Activated CD8-positive, alpha-beta T cell treated with anti-CD3 and anti-CD28 coated beads, Interleukin-2, amount 10 ng/mL, durations not matched to agents 7 days and 5 days (primary cell): ENCODE measurements around the gene OR52H1. TPM values are rescaled to one million over a fixed set of nuclear protein-coding genes. Genes with fewer than 3 reads are reported as not detected.

Experiments used
- ATAC-seq: fragments of 150-1000 bp; cut with Tn5 transposase; one replicate; pipeline ENCODE4 v1.10.0; 2021; ENCODE audit warnings: moderate library complexity
- CTCF ChIA-PET: fragments of 350-600 bp; sonication (Branson Sonifier 250); formaldehyde crosslinking; loops from one replicate; lab custom pipeline; 2021; ENCODE audit warnings: antibody characterized with exemption; lab: Charles Lee
- POLR2A ChIA-PET: fragments of 350-600 bp; sonication (Branson Sonifier 250); formaldehyde crosslinking; loops from one replicate; lab custom pipeline; 2021; ENCODE audit warnings: antibody characterized with exemption; lab: Charles Lee
- DNase-seq: peaks from one replicate; pipeline ENCODE4 v3.0.0-alpha.2; 2020
- H3K27ac Mint-ChIP-seq: one replicate; pipeline ENCODE4 v1.8.0; 2021; ENCODE audit warnings: mild to moderate bottlenecking, mixed read lengths
- H3K27me3 Mint-ChIP-seq: one replicate; pipeline ENCODE4 v1.8.0; 2021; ENCODE audit warnings: low read depth, mixed read lengths
- H3K36me3 Mint-ChIP-seq: one replicate; pipeline ENCODE4 v1.8.0; 2021; ENCODE audit warnings: low read depth, mixed read lengths
- H3K4me1 Mint-ChIP-seq: one replicate; pipeline ENCODE4 v1.8.0; 2021; ENCODE audit warnings: low read depth, mixed read lengths
- H3K4me3 Mint-ChIP-seq: one replicate; pipeline ENCODE4 v1.8.0; 2021; ENCODE audit warnings: mild to moderate bottlenecking, mixed read lengths
- H3K9me3 Mint-ChIP-seq: one replicate; pipeline ENCODE4 v1.8.0; 2022; ENCODE audit warnings: mixed read lengths; ENCODE audit not compliant: insufficient read depth
- total RNA-seq, 2 experiments: library from RNA; stranded (reverse); gene quantifications; one replicate each; pipeline ENCODE4 v1.2.3, GENCODE V29; 2021

Gene OR52H1
- total RNA-seq, 2 experiments from 2014 or later, result not detected

- Mint-ChIP-seq H3K9me3 (no peaks in the 10 kb centered on the region), H3K27ac (no peak overlapping the region), H3K27me3 (no peaks in the 10 kb centered on the region), H3K4me1 (no peaks in the 10 kb centered on the region), H3K36me3 (no peaks in the 10 kb centered on the region), H3K4me3 (no peak overlapping the region)
- no peak for DNase-seq
- ATAC-seq, result no peak
- ChIA-PET POLR2A (no interaction called here), CTCF (no interaction called here)
These were observed 19.8 kb downstream of the OR52H1 start for GRCh38 chr11:5528495-5528894.

DNA sequence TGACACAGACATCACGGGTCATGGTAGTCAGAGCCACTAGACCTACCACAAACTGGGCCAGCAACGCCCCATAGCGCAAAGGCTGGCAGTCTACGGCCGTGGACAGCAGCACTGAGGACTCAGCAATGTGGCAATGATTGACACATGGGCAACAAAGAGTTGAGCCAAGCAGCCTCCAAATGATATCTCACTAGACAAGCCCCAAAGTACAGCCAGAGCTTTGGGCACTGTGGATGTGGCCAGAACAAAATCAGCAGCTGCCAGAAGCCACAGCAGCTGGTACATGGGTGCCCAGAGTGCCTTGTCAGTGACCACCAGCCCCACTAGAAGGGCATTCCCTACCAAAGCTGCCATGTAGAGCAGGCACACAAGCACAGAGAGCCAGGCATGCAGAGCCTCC is 20.6 kb downstream of the OR52H1 start:
- ChIA-PET POLR2A (no interaction called here), CTCF (no interaction called here)
- ATAC-seq, result no peak
- Mint-ChIP-seq H3K9me3 (no peaks in the 10 kb centered on the region), H3K27me3 (no peaks in the 10 kb centered on the region), H3K4me3 (no peak overlapping the region), H3K27ac (no peak overlapping the region), H3K4me1 (no peaks in the 10 kb centered on the region), H3K36me3 (no peaks in the 10 kb centered on the region)
- DNase-seq, result no peak

DNA sequence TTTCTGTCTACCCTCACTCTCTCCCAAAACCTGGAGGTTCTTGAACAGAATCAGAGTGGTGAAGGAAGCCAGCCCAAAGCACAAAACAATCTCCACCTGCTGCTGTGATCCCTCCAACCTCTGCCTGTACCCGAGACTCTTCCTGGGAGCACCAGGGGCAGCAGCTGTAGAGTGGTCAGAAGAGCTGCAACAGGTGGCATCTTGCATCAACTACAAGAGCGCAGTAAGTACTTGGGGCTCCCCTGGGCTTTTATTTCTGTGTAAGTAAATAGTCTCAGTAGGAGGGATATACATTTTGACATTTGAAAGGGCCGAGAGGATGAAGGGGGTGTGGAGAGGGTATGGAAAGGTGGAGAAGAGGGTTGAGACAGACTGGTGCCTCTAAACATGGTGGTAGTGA is 23.6 kb downstream of the OR52H1 start:
- DNase-seq (no peak), ATAC-seq (no peak)
- Mint-ChIP-seq H3K4me3 (no peak overlapping the region), H3K27me3 (no peaks in the 10 kb centered on the region), H3K9me3 (no peaks in the 10 kb centered on the region), H3K27ac (no peak overlapping the region), H3K36me3 (no peaks in the 10 kb centered on the region), H3K4me1 (no peaks in the 10 kb centered on the region)
- POLR2A ChIA-PET, result no interaction called here
- CTCF ChIA-PET, result no interaction called here

GRCh38 chr11:5522308-5522707 is 26.0 kb downstream of the OR52H1 start:
- DNase-seq, result no peak
- Mint-ChIP-seq H3K27ac (no peak overlapping the region), H3K4me3 (no peak overlapping the region), H3K36me3 (no peaks in the 10 kb centered on the region), H3K4me1 (no peaks in the 10 kb centered on the region), H3K27me3 (no peaks in the 10 kb centered on the region), H3K9me3 (no peaks in the 10 kb centered on the region)
- ChIA-PET CTCF (no interaction called here), POLR2A (no interaction called here)
- ATAC-seq, result no peak

GRCh38 chr11:5521540-5521939 is 26.8 kb downstream of the OR52H1 start:
- Mint-ChIP-seq H3K4me3 (no peak overlapping the region), H3K9me3 (no peaks in the 10 kb centered on the region), H3K36me3 (no peaks in the 10 kb centered on the region), H3K27ac (no peak overlapping the region), H3K27me3 (no peaks in the 10 kb centered on the region), H3K4me1 (no peaks in the 10 kb centered on the region)
- no peak for ATAC-seq
- ChIA-PET CTCF (no interaction called here), POLR2A (no interaction called here)
- DNase-seq, result no peak

- DNase-seq, result no peak
- no peak for ATAC-seq
- POLR2A ChIA-PET, result no interaction called here
- CTCF ChIA-PET, result no interaction called here
- Mint-ChIP-seq H3K9me3 (no peaks in the 10 kb centered on the region), H3K27me3 (peaks cover 5% of the 10 kb centered on the region), H3K36me3 (no peaks in the 10 kb centered on the region), H3K4me3 (no peak within 1 kb of the TSS), H3K27ac (no peak within 1 kb of the TSS), H3K4me1 (no peaks in the 10 kb centered on the region)
These were observed 31.7 kb downstream of the OR52H1 start, which contains the start of gene UBQLNL for GRCh38 chr11:5516599-5516998. UBQLNL (minus strand) TSS chr11:5516699; CDS start chr11:5516441, 258 bp downstream.

- no peak for DNase-seq
- ChIA-PET POLR2A (no interaction called here), CTCF (no interaction called here)
- Mint-ChIP-seq H3K36me3 (no peaks in the 10 kb centered on the region), H3K4me1 (no peaks in the 10 kb centered on the region), H3K9me3 (no peaks in the 10 kb centered on the region), H3K27me3 (peaks cover 10% of the 10 kb centered on the region), H3K4me3 (no peak overlapping the region), H3K27ac (no peak overlapping the region)
- no peak for ATAC-seq
These were observed 33.5 kb downstream of the OR52H1 start for GRCh38 chr11:5514841-5515240.

DNA sequence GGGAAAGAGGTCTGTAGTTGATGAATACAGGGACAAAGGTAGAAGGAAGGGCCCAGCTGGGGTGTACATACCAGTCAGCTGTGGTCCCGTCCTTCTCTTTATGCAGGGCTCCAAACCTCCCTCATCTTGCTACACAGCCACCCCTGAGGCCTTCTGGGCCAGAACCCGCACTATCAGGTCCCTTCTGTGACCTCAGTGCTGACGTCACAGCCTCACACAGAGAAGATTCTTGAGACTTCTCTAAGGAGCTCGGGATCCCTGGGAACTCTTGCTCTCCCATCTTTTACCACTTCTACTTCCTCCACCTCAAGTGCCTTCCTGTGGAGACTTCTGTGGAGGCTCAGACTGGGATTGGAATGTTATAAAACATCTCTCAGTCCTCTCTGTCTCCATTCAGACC is 38.5 kb downstream of the OR52H1 start, which contains the start of gene UBQLN3:
Gene UBQLN3 (minus strand): TSS at position 155 of the 400 bp plus-strand sequence. CDS start 399 bp downstream, outside the sequence.
- Mint-ChIP-seq H3K4me3 (no peak within 1 kb of the TSS), H3K27ac (no peak within 1 kb of the TSS), H3K4me1 (no peaks in the 10 kb centered on the region), H3K27me3 (peaks cover 10% of the 10 kb centered on the region), H3K9me3 (no peaks in the 10 kb centered on the region), H3K36me3 (no peaks in the 10 kb centered on the region)
- POLR2A ChIA-PET, result no interaction called here
- no peak for ATAC-seq
- CTCF ChIA-PET, result no interaction called here
- DNase-seq, result no peak

DNA sequence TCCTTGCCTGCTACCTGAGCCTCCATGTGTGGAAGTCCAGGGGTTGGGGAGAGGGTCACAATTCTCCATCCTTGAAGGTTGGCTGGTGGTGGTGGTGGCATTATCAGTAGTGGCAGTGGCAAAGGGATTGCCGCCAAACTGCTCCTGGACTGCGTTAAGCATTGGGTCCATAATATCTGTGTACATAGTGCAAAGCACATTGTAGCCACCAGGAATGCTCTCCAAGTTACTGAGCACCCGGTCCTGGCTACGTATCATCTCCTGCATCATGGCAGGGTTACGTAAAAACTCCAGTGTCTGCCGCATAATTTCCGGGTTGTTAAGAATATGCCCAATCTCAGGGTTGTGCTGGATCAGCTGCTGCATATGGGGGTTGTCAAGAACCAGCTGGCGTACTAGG is 39.7 kb downstream of the OR52H1 start:
- H3K27ac Mint-ChIP-seq, result no peak overlapping the region
- no peaks in the 10 kb centered on the region for H3K9me3 Mint-ChIP-seq
- ATAC-seq (no peak), DNase-seq (no peak)
- peaks cover 10% of the 10 kb centered on the region for H3K27me3 Mint-ChIP-seq
- CTCF ChIA-PET, result no interaction called here
- H3K4me1 Mint-ChIP-seq, result no peaks in the 10 kb centered on the region
- no peaks in the 10 kb centered on the region for H3K36me3 Mint-ChIP-seq
- POLR2A ChIA-PET, result no interaction called here
- H3K4me3 Mint-ChIP-seq, result no peak overlapping the region

- H3K27ac Mint-ChIP-seq, result no peak overlapping the region
- no peaks in the 10 kb centered on the region for H3K4me1 Mint-ChIP-seq
- H3K4me3 Mint-ChIP-seq, result no peak overlapping the region
- ChIA-PET CTCF (no interaction called here), POLR2A (no interaction called here)
- H3K27me3 Mint-ChIP-seq, result peaks cover 10% of the 10 kb centered on the region
- no peaks in the 10 kb centered on the region for H3K36me3 Mint-ChIP-seq
- no peak for DNase-seq
- ATAC-seq, result no peak
- no peaks in the 10 kb centered on the region for H3K9me3 Mint-ChIP-seq
These were observed 40.4 kb downstream of the OR52H1 start for GRCh38 chr11:5507933-5508305.

DNA sequence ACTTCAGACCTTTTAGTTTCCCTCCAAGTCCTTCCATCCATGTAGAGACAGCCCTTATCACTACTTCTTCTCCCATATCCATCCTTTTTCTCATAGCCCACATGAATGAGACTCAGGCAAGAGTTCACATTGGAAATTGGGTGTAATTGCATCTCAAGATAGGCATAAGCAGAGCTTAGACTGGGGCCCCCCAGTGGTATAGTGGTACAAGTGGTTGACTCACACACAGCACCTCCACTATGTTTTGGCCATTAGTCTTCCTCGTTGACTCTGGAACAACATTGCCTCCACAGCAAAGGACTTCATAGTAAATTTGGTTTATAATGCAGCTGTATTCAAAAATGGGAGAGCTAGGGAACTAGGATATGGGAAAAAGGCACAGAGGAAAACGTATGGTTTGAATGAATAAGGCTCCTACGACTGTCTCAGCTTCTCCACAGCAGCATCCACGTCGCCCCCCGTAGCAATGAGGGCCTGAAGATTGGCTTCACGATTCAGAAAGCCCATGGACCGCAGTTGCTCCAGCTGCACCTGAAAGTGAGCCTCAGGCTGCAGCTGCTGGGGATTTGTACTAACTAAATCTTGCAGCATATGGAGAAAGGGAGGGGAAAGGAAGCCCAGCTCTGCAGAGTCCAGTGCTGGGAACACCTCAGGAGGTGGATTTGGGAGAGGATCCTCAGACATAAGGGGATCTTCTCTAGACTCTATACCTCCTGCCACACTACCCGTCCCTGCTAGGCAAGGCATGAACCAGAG is 41.0 kb downstream of the OR52H1 start:
- ChIA-PET CTCF (no interaction called here), POLR2A (no interaction called here)
- no peaks in the 10 kb centered on the region for H3K36me3 Mint-ChIP-seq
- H3K27me3 Mint-ChIP-seq, result peaks cover 9% of the 10 kb centered on the region
- DNase-seq (no peak), ATAC-seq (no peak)
- no peaks in the 10 kb centered on the region for H3K9me3 Mint-ChIP-seq
- no peak overlapping the region for H3K4me3 Mint-ChIP-seq
- H3K27ac Mint-ChIP-seq, result no peak overlapping the region
- no peaks in the 10 kb centered on the region for H3K4me1 Mint-ChIP-seq

GRCh38 chr11:5505363-5506048 is 42.8 kb downstream of the OR52H1 start:
- POLR2A ChIA-PET, result no interaction called here
- CTCF ChIA-PET, result interaction anchor here (2.3 kb wide), 1 partner anchor 29 kb away, joined by 7 read pairs; no protein-coding TSS in a partner anchor
- H3K4me3 Mint-ChIP-seq, result no peak overlapping the region
- ATAC-seq (no peak), DNase-seq (no peak)
- H3K4me1 Mint-ChIP-seq, result no peaks in the 10 kb centered on the region
- peaks cover 8% of the 10 kb centered on the region for H3K27me3 Mint-ChIP-seq
- H3K9me3 Mint-ChIP-seq, result no peaks in the 10 kb centered on the region
- no peak overlapping the region for H3K27ac Mint-ChIP-seq
- H3K36me3 Mint-ChIP-seq, result no peaks in the 10 kb centered on the region
